GM19463 (cell line): ENCODE measurements around the gene VRTN.

Source experiments
- ATAC-seq: cut with Tn5 transposase; IDR thresholded peaks from one replicate; pipeline ENCODE4 v1.9.1; 2021; ENCODE audit warnings: mild to moderate bottlenecking, moderate library complexity; ENCODE audit not compliant: unreplicated experiment

The VRTN gene

DNA sequence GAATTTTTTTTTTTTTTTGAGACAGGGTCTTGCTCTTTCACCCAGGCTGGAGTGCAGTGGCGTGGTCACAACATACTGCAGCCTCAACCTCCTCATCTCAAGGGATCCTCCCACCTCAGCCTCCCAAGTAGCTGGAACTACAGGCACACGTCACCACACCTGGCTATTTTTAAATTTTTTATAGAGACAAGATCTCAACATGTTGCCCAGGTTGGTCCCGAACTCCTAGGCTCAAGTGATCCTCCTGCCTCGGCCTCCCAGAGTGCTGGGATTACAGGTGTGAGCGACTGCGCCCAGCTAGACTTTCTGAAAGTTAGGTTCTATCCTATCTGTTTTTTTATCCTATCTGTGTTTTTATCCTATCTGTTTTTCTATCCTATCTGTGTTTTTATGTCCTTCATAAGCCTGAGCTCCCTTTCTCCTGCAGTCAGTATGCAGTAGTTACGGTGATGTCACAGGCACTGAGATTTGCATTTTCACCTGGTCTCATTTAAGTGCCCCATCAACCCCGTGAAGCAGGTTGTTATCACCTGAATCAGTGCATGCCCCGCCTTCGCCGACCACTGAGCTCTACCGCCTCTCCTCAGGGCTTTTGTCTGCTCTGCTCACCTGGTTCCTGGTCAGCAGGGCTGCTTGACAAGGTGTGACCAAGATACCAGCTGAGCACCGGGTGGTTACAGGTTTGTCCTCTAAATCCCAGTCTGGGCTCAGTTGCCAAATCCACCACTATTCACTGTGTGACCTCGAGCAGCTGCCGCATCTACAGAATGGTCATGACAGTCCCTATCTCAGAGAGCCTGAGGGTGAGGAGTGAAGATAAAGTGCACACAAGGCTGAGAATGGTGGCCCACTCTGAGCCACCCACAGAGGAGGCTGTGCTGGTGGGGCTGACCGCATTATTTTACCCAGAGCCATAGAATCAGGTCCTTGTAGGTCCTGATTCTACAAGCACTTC, 44.6 kb downstream of the VRTN start:
- ATAC-seq = no peak

GRCh38 chr14:74394549-74394948, 46.3 kb downstream of the VRTN start:
- no peak for ATAC-seq

DNA sequence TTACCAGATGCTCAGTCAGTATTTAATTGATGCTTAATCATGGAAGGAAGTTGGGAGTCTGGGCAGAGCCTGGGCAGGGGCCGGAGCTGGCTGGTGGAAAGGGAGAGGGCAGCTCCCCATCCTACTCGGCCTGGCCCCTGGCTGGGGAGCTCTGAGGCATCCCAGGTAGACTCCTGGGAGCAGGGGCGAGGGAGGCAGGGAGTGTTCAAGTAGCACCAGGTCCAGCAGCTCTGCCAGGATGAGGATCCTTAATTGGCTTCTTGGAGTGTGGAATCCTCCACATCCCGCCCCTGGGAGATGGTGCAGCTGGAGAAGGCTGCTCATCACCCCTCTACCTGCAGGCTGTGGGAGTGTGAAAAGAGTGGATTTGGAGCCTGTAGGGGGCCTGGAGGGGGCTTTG, 46.8 kb downstream of the VRTN start:
- ATAC-seq = no peak

DNA sequence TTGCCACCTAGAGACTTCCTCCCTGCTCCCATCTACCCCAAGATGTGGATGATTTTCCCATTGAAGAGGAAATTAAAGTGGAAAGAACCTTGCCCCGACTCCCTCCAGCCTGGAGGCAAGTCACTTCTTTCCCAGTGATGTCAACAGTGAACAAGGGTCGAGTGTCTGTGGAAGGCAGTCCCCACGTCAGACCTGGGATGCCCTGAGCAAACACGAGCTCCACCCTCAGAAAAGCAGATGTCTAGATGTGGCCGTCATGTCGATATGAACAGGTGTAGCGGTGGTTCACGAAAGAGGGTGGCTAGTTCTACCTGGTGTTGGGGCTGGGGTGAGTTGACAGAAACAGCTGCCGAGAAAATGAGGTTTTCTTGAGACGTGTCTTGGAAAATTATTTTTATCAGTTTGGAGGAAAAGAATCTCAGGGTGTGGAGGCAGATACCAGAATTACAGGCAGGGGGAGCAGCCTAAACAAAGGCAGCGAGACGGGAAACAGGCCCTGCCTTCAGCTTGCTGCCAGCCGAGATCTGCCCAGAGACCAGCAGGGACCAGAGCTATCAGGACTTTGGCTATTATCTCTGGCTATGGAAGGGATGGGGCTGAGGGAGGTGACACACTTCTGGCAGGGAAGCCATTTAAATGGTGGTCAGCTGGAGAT, 51.9 kb downstream of the VRTN start:
- no peak for ATAC-seq

DNA sequence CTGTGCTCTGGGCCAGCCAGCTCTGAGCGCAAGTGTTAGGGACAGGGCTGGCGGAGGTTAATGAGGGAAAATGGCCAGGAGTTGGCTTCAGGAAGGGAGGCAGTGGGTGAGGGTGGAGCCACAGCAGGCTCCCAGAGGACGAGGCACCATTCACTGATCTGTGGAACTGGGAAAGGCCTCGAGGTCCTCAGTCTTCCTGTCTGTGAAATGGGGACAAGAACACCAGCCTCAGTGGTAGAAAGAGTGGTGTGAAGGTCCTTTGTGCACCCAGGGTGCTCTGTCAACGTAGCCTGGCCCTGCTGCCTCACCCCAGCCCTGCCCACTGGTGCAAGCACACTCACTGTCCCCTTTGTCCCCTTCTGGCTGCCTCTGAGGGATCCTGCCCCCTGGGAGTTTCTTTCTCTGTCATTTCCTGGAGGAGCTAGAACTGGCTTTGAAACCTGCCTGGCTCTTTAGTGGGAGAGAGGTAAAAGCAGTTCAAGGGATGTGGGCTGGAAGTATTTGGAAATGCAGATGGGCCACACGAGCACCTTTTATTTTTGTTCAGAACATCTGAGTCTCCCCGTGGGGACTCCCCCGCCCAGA, 52.7 kb downstream of the VRTN start:
- no peak for ATAC-seq

GRCh38 chr14:74401504-74402241, 53.4 kb downstream of the VRTN start:
- peak; percentile 88 for ATAC-seq

- no peak for ATAC-seq
These were observed 54.4 kb downstream of the VRTN start for GRCh38 chr14:74402401-74403251.

- ATAC-seq = no peak
These were observed 55.5 kb downstream of the VRTN start for GRCh38 chr14:74403619-74404417.

GRCh38 chr14:74404435-74404834, 56.2 kb downstream of the VRTN start:
- no peak for ATAC-seq

DNA sequence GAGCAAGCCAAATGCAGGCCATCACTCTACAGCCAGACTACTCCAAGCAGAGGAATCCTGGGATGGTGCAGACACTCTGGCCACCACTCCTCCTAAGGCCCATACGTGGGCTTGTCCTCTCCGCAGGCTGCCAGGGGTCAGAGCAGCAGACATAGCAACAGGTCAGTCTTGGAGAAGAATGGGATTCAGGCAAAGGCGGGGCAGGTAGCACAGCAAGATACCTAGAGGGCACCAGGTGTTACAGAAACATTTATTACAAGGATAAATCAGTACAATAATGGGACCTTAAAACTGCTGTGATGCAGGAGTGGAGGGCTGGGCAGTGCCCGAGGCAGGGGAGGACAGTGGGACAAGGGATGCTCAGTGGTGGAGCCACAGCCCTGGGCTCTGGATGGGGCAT, 57.4 kb downstream of the VRTN start:
- ATAC-seq = no peak

DNA sequence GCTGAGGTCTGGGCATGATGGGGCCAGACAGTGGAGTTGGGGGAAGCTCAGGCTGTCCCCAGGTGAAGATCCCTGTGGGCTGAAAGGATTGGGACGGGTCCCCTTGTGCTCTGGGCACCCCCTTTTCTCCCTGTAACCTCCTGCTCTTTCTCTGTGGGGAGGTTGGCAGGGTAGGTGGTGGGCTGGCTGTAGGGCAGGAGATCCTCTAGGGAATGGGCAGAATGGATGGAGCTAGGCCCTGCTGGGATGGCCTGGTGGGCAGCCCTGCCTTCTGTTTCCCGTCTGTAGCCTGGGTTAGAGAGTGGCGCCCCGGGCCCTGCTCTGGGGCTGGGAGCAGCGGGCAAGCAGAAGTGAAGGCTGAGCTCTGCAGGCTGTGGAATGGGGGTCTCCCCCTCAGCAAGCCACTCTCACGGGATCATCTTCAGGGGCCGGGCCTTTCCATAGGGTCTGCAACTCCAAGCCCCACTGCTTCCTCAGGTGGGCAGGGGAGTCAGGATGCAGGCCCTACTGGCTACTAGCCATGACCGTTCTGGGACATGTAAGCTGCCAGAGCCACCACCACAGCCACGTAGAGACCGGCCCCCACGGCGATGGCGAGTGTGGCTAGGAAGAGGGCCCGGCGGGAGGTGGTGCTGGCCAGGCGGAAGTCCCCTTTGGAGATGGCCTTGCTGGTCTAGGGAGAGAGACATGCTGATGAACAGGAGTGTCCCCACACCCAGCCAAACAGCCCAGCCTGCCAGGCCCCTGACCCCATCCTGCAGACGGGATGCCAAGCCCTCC, 58.9 kb downstream of the VRTN start:
- ATAC-seq = no peak

DNA sequence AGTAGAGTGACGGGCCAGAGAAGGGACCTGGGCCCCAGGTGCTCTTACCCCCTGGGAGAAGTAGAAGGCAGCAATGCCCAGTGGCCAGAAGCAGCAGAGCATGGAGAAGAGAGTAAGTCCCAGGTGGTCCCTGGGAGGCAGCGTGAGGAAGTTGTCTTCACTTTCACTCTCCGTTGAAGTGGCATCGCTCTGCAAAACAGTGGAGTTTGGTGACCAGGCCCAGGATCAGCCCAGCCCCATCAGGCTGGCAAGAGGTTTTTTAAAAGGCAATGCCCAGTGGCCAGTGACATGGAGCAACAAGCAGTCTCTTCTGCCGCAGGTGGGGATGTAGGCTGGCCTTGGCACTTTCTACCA, 59.5 kb downstream of the VRTN start:
- no peak for ATAC-seq

DNA sequence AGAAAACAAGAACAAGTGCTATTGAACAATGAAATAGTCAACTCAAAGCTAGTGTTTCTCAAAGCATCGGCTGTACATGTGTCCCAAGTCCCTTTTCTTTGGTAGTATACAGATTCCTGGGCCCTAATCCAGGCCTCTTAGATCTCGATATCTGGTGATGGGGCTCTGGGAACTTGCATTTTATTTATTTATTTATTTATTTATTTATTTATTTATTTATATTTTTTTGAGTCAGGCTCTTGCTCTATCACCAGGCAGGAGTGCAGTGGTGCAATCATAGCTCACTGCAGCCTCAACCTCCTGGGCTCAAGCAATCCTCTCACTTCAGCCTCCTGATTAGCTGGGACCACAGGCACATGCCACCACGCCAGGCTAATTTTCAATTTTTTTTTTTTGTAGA, 60.6 kb downstream of the VRTN start:
- no peak for ATAC-seq

GRCh38 chr14:74409441-74409840, 61.2 kb downstream of the VRTN start:
- no peak for ATAC-seq
